Activated CD8-positive, alpha-beta memory T cell treated with anti-CD3 and anti-CD28 coated beads for 48 hours (primary cell): ENCODE measurements around the gene CTBP2.

Source experiments
- DNase-seq, 3 experiments: peaks; one replicate each; pipeline ENCODE4 v3.0.0-alpha.2; 2020; ENCODE audit warnings: low read depth in 2 of 3, low spot score in 2 of 3

The CTBP2 gene

DNA sequence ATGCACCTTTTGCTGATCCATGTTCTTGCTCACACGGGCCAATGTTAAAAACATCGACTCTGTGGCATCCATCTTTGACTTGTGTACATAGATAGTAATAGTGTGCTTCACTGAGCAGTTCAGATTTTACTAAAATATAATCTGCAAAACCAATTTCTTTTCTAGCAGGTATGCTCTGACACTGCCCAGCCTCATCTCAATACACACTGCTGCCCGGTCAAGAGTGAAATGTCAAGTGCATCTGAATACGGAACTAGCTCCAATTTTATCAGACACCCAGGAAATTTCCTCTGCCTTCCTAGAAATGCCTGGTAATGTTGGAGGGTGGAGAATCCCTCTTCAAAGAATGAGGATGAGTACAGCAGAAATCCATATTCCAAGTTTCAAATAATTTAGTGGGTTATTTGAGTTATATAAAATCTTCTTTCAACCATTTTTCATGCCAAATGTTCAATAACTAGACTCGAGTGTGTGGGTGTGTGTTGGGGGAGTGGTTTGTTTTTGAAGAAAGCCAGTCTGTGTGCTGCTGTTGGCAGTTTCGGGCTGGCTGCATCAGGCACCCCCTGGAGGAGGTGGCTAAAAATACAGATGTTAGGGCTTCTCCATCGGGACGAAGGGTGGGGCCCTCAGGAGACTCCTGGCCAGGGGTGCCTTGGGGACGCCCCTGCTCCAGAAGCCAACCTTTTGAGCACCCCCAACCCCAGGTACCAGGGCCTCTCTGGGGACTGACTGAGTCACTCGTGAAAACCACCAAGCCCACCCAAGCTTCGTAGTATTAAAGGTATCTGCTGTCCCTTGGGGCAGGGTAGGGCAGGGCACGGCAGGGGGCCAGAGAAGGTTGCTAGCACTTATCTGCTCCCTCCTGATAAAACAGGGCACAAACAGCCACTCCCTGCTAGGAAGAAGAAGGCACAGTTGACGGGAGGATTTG lies 15.4 kb downstream of the CTBP2 start:
- no peak for DNase-seq

GRCh38 chr10:125144206-125144605 lies 16.2 kb downstream of the CTBP2 start:
- DNase-seq, result no peak

- no peak for DNase-seq
Observed at GRCh38 chr10:125142946-125143345, 17.4 kb downstream of the CTBP2 start.

- DNase-seq, result no peak
Observed at GRCh38 chr10:125141860-125142484, 18.4 kb downstream of the CTBP2 start.

- no peak for DNase-seq
Observed at GRCh38 chr10:125141150-125141859, 19.1 kb downstream of the CTBP2 start.

- no peak for DNase-seq
Observed at GRCh38 chr10:125140151-125140550, 20.2 kb downstream of the CTBP2 start.

DNA sequence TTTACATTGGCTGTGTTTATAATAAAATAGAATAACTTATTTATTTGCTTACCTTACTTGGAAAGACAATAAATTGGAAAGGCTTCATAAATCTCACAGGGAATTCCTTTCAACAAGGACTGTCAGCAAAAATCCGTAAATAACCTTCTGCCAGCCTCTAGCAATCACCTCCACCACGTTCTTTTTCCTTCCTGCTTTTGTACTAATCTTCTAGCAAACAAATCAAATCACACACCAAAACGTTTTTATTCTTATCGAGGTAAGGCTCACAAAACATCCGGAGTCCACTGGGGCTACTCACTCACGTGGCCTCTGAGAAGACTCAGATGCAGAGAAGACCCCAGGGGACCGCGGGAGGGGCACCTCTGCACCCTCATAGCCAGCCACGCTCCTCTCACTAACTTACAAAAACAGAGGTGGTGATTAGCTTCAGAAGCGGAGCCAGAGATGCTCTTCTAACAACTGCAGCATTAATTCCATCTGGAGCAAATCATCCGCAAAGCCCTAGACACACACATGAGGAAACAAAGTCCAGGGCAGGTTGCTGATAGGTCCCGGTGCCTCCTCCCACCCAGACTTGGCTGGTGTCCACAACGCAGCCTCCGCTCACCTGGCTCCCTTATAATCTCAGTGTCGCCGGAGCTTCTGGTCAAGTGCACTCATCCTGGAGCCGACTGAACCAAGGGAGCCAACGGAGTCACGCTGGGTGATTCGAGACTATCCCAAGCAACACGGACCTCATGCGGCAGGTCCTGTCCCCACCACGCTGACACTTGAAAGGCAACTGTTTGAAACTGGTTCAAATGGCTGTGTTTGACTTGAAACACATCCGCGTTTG lies 22.5 kb downstream of the CTBP2 start:
- DNase-seq, result no peak

DNA sequence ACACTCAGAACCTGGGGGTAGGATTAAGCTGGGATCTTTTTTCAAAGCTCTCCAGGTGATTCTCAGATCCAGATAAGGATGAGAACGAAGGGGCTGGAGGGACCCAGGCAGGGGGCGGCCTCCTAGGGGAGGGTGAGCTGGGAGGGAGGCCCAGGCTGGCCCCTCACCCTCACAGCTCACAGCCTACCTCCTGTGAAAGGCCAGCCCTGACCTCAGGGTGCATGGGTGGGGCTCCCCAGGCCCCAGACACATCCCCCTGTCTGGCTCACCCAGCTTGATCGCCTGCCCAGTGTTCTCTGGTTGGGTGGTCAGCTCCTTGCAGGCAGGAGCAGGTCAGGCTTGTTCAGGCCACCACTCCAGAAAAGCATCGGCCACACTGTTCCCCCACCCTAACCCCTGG lies 24.3 kb downstream of the CTBP2 start:
- no peak for DNase-seq

- no peak for DNase-seq
Observed at GRCh38 chr10:125135771-125136035, 24.7 kb downstream of the CTBP2 start.

DNA sequence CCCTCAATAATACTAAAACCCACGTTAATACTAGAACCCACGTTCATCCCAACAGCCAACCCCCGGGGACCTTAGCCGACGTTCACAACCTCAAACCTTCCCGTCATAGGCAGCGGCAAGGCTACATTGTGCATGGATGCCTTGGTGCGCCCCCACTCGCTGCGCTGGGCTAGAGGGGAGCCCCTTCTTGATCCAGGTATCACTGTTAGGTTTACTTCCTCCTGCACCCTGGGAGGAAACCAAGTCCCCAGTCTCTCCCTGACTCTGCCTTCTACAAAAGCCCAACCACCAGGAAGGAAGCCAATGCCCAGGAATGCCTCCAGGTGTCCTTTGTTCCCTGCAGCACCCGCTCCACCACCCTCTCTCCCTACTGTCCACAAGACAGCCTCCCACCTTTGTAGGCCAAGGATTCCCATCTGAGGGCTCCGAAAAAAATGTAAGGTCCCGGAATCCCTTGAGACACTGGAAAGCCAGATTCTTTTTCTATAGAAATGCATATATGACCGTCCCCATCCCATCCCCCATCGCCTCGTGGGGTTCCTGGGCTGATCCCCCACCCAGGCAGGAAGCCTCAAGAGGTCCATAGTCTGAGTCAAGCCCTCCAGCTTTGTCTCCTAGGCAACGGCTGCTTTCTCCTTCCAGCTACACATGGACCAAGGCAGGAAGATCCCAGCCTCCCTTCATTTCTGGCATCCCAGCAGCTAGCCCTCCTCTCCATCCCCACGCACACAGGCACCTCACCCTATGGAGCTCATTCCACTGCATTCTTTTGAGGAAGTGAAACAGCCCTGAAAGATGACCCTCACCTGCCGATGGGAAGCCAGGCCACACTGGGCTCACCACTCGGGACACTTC lies 25.2 kb downstream of the CTBP2 start:
- DNase-seq, result no peak

GRCh38 chr10:125134483-125134848 lies 25.9 kb downstream of the CTBP2 start:
- no peak for DNase-seq

- DNase-seq, result no peak
Observed at GRCh38 chr10:125133696-125134482, 26.5 kb downstream of the CTBP2 start.

- no peak for DNase-seq
Observed at GRCh38 chr10:125132344-125132743, 28.0 kb downstream of the CTBP2 start.

DNA sequence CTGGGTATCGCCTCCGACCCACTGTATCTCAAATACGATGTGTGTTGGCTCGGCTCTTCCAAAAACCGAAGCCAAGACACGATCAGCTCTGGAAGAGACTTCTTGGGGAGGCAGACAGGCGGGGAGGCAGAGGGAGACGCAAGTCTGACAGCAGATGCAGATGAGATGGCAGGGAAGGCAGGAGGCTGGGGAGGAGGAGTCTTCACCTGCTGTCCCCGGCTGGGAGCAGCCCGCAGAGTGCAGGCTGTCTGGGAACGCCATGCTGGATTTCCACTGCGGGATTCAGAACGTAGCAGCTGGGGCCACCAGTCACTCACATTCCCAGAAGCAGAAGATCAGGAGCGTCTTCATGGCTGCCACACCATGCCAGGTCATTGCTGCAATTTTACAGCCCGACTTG lies 29.4 kb downstream of the CTBP2 start:
- no peak for DNase-seq

DNA sequence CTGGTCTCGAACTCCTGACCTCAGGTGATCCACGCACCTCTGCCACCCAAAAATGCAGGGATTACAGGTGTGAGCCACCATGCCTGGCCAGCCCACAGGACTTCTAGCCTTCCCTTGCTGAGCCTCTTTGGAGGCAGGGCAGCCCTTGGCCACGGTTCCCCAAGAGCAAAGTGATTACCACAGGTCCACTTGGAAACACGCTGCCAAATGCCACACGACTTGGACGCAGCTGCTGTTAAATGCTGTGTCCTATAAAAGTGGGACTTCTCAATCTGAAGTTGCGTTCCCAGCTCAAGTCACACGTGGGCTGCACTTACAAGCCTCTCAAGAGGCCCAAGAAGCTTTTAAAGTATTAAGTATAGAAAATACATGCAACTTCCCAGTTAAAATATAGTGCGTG lies 30.1 kb downstream of the CTBP2 start:
- DNase-seq, result no peak

DNA sequence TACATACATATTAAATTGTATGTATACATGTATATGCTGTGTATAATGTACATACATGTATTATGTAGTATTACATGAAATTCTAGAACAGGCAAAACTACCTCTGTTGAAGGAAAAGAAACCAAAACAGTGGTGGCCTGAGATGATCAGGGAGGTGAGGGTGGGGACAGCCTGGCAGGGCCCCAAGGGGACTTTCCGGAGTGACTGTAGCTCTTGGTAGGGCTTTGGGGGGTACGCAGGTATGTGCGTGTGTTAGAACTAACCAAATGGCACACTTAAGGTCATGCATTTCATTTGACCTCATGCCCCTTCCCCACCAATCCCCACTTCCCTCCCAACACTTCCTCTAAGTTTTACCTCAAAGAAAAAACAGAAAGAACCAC lies 31.3 kb downstream of the CTBP2 start:
- DNase-seq, result no peak

GRCh38 chr10:125128397-125129075 lies 31.8 kb downstream of the CTBP2 start:
- no peak for DNase-seq

GRCh38 chr10:125127986-125128385 lies 32.4 kb downstream of the CTBP2 start:
- no peak for DNase-seq

DNA sequence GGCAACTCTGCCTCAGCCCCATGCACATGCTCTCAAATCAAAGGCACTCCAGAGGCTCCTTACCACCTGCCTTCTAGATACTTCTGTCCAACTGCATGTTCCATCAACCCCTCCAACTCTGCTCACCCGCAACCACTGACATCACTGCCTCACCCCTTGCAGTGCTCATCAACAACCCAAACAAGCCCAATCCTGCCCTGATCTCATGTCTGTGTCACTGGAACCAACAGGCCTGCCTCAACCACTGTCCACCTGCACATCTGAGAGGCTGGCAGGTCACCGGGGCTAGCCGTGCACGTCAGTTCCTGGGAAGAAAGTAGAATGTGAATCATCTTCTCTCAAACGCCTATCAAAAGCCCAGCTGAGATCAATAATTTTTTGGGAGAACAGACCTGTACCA lies 33.3 kb downstream of the CTBP2 start:
- no peak for DNase-seq
